GM18507 (cell line): ENCODE measurements around the gene LAMA1.

ENCODE experiments used
- DNase-seq: peaks from one replicate; pipeline ENCODE4 v3.0.0; 2011; ENCODE audit warnings: low read depth; ENCODE audit not compliant: insufficient read length; ENCODE audit errors: extremely low spot score
- FAIRE-seq: peaks from 2 replicates; lab custom pipeline; 2011; peaks lifted over from hg19 to GRCh38; lab: Jason Lieb, UNC

LAMA1 gene

DNA sequence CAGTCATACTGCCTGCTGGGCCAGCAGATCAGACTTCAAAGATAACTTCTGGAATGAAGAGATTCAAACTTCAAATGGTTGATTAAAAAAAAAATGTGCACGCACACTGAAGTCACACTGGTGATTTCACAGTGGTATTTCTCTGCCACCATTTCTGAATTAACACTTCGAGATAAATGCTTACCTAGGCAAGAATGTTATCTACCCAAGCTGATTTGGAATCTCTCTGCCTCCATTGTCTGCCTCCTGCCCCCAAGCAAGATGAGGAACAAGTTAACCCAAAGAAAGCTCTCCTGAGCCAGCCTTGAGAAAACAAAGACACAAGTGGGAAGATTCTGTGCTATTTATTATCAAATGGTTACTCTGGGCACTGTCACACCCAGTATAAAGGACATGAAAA, 6.5 kb downstream of the LAMA1 start:
- DNase-seq (no peak), FAIRE-seq (no peak)

DNA sequence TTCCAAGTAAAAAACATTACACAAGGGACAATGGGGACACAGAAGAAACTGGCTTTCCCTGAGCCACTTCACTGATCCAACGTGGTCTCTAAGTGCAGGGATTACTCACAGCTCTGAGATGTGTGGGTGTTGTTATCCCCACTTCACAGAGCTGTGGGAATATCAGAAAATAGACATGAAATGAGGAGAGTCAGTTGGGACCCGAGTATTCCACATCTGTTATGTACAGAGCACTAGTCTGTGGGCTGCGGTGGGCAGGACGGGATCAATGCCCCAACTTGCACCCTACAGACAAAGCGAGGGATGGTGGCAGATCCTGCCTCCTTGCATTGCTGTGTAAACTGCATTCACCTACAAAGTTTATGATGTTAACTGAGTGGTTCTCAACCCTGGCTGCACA, 11.7 kb downstream of the LAMA1 start:
- DNase-seq: no peak
- no peak for FAIRE-seq

DNA sequence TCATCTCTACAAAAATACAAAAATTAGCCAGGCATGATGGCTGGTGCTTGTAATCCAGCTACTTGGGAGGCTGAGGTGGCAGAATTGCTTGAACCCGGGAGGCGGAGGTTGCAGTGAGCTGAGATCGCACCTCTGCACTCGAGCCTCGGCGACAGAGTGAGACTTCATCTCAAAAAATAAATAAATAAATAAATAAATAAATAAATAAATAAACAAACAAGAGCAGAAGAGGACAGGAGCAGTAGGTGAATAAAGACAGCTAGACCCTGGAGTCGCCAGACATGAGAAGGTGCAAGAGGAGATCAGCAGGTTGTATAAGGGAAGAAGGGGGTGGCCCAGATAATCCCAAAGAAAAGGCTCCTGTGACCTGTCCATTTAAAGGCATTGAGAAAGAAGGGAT, 12.3 kb downstream of the LAMA1 start:
- FAIRE-seq: no peak

DNA sequence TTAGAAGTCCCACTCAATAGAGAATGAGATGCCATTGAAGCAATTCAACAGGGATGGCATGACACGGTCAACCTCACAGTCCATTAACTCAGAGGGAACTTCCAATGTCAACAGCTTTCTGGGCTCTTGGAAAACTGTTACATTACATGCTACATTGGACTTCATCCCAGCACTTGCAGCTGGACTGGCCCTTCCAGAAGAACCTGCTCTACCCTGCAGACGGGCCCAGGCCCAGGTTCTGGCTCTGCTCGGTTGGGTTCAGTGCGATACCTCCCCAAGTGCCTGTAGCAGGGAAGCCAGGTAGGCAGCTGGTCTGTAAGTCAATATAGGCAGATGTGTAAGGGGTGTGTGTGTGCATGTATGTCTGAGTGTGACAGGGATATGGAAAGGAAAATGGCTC, 12.9 kb downstream of the LAMA1 start:
- FAIRE-seq: no peak
- DNase-seq: no peak

More for the DNA sequence above, 12.3 kb downstream of the LAMA1 start:
- no peak for DNase-seq

DNA sequence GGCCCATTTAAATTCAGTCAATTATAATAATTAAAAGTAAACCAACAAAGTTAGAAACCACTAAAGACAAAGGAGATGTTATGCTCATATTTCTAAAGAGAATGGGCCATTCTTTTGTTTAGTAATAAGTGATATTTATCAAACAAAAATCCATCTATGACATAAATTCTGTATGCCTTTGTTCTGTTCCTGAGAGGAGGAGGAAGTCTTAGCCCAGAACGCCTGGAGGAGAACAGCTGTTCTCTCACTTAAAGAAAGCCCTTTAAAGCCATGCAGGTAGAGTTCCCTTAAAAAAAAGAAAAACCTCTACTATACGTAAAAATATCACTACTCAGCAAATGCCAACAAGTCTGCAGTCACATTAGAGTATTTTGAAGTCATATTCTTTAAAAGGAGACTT, 15.5 kb downstream of the LAMA1 start:
- DNase-seq (no peak), FAIRE-seq (no peak)

DNA sequence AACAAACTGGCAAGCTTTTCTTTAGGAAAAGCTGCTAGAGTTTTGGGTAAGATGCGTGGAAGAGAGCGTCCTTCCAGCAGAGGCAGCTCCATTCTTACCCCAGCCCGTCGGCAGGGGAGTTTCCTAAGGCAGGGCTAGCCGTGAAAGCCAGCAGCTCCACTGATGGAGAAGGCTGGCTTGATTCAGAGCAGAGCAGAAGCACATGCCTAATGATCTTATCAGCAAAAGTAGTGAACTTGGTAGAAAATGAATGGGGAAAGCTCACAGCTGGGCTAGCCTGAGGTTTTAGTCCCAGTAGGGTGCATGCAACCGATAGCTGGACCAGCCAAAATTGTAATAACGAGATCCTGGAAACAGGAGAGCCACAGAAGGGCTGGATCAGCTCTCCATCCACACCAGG, 20.8 kb downstream of the LAMA1 start:
- no peak for FAIRE-seq
- no peak for DNase-seq

DNA sequence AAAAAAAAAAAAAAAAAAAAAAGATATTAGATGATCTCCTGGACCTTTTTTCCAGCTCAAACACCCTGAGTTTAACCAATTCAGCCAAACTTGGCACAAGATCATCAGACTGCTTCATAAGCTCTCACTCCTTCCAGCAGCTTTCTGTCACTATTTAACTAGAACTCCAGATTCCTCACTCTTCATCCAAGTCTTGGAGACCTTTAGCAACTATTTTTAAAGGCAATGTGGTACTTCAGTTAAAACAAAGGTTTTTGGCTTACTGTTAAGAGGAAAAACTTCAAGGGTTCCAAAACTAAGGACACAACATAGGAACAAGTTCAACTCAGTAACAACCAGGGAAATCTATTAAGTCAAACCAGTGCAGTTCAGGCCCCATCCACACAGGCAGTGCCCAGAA, 23.2 kb downstream of the LAMA1 start:
- FAIRE-seq (no peak), DNase-seq (no peak)

DNA sequence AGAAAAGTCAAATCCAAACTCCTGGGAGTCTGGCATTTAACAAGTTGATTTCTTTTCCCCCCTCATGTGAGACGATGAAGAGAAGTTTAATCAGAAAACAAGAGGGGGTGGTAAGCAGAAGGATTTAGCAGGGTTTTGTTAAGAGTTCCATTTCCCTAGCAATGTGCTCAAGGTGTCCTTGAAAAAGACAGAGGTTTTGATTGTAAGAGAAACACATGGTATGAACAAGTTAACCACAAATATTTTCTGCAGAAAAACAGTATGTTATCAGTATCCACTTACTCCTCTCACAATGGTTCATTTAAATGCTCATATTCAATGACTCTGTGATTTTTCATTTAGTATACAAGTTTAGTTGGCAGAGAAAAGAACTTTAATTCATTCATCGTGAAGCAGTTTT, 26.8 kb downstream of the LAMA1 start:
- DNase-seq (no peak), FAIRE-seq (no peak)

DNA sequence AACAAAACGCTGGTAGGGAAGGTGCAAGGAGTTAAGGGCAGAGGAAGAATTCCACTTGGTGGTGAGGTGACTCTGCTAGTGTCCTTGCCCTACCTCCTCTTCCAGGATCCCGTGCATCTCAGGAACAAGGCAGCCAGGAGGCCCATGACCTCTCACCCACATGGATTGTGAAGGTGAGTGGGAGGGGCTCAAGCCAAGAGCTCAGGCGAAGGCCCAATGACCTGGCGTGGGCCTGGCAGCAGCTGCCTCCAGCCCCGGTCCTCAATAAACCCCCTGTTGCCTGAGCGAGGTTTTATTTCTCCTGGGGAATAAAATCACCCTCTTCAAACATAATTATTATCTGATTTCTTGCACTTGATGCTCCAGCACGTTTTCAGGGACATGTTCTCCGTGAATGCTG, 28.2 kb downstream of the LAMA1 start:
- no peak for FAIRE-seq
- DNase-seq: no peak

DNA sequence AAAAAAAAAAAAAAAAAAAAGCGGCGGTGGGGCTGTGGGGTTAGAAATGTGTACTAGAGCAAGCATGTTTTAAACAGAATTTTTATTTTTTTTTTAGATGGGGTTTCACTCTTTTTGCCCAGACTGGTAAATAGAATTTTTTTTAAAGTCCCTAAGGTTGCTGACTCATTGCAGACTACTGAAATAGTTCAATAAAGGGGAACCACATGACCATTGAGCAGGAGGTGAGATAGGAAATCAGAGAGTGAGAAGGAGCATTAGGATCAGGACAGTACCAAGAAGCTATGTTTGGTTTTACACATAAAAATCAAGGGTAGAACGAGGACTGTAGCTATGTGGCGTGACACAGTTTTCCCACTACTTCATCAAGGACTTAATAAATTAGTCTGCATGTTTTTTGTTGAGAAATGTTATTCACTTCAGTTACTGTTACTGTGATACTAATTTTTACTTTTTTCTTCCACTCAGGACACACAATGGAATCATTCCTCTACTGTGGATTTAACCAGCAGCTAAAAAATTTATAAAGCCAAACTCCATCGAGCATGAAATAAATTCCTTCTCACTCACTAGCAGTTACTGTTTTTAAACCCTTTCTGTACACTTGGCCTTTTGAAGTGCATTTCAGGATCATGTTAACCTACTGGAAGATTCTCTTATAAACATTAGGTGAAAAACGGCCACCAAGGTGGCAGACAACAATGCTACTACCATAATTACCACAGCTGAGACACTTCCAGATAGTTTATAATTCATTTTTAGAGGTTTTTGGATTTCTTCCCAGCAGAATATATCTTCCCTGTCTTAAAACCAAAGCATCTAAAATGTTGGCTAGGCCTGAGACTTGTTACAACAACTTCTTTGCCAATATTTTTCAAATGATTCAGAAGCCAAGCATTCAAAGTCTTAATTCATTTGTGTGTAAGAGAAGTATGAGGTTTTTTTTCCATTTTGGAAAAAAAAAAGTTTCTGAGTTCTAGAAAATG, 33.2 kb downstream of the LAMA1 start:
- DNase-seq (no peak), FAIRE-seq (no peak)

DNA sequence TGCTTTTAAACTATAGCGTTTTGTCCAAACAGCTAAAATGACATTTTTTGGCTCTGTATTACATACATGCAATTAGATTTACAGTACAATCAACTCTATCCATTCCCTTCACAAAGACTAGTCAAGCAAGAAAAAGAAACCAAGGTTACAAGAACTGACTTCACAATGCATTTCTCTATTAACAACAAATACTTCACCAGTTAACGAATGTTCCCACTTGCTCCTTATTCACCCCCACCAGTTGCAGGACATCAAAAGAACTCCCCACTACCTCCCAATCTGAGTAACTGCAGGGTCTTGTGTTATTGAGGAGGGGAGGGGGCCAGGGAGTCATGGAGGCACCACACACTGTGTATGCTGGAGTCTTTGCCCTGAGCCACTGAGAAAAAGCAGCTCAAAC, 34.9 kb downstream of the LAMA1 start:
- DNase-seq: no peak
- no peak for FAIRE-seq

DNA sequence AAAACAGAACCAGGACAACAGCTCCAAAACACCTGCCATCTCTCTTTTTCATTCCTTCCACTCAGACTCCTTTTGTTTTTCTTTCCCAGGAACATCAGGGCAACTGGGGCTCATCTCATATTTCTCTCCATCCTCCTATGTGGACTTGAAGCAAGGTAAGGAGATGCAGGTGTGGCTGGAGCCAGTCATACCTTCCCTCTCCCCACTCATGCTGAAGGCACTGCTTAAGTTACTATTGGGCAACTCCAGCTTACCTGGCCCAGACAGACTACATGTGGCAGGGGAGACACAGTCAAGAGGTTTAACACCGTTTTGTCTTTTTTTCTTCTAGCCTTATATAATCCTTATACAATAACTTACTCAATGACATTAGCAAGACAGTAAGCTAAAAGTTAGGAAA, 38.4 kb downstream of the LAMA1 start:
- no peak for DNase-seq
- FAIRE-seq: no peak

DNA sequence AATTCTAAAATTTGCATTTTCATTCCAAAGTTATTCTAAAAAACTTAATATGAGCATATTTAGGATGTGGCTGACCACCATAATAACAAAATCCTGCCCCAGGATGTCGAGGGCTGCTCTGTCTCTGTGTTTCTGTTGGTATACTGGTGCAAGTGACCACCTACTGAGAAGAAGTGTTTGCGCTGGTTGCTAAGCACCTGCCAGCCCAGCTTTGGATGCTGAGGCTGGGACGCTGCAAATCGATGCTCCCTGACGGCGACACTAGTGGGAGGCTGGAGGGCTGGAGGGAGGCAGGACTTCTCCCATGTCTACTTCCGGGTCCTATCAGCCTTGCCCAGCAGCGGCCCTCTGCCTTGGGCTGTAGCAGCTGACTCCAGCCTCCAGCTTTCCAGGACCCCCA, 45.0 kb downstream of the LAMA1 start:
- FAIRE-seq (no peak), DNase-seq (no peak)

DNA sequence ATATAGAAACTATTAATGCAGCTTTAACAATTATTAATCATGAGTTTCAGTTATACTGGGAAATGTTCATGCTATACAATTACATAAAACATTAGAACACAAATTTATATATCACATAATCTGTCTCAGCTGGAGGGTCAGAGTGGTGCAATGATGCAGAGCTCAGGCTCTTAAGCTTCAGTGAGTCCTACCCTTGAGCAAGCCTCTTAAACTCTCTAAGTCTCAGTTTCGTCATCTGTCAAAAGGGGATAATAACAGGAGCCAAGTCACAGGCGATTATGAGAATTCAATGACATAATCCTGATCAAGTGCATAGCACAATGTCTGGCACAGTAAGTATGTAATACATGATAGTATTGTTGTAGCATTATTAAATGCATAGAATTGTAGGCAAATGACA, 46.0 kb downstream of the LAMA1 start:
- FAIRE-seq (no peak), DNase-seq (no peak)

DNA sequence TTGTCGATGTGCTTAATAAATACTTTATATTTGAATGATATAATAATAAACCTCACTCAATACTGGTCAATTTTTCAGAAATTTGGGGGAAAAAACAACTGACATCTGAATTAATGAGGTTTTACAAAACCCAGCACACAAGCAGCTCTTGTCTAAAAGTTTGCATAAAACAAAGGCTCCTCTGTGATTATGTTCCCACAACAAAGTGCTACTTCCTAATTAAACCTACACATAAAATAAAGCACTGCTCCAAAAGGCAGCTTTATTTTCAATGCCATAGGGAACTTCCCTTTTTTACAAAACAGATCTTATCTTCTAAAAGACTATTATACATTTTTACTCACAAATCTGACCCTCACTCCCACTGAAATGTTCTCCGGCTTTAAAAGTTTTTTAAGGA, 47.1 kb downstream of the LAMA1 start:
- FAIRE-seq: no peak
- no peak for DNase-seq

DNA sequence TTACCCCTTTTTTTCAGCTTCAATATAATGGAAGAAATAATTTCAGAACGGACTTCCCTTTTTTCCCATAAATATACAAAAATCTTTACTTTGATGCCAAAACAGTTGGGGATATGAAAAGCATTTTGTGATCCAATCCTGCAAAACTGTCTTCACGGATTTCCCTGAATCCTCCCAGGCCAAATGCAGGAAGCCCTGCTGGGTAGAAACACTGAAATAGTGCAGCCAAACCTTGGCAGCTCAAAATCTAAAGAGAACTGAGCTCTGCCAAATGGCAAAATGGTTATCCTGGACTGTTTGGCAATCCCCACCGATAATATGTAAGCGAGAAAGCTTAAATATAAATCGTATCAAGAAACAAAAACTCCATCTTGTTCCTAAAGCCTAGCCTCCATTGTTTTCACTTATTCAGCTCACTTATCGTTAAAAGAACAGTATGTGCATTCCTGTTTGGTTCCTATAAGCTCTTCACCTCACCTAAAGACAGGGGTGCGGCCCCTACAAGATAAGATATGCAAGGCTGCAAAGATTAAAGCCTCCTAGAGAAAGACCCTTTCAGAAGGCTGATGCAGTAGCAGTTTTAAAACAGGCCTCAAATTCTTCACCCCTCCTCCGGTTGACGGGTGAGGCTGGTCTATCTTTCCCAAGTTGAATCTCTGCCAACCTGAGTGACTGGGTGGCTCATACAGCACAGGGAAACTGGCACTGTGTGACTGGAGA, 48.6 kb downstream of the LAMA1 start:
- no peak for DNase-seq
- no peak for FAIRE-seq

DNA sequence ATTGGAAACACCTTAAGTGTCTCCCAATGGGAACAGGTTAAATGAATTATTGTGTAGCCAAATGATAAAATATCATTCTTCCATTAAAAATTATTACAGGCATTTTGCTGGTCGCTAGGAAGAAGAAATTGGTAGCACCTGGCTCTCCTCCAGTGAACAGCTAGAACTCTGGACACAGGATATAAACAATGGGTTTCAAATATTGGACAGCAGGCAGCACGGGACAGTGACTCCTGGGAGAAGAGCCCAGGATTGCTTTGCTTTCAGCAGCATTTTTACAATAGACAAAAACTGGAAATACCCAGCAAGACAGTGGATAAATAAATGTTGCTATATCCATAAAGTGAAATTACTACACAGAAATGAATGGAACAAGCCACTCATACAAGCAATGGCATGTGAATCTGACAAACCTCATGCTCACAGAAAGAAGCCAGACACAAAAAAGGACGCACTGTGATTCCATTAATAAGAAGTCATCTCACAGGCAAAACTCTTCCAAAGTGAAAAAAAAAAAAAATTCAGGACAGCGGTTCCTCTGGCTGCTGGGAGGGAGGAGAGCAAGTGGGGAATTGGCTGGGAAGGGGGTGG, 50.5 kb downstream of the LAMA1 start:
- no peak for FAIRE-seq
- DNase-seq: no peak

DNA sequence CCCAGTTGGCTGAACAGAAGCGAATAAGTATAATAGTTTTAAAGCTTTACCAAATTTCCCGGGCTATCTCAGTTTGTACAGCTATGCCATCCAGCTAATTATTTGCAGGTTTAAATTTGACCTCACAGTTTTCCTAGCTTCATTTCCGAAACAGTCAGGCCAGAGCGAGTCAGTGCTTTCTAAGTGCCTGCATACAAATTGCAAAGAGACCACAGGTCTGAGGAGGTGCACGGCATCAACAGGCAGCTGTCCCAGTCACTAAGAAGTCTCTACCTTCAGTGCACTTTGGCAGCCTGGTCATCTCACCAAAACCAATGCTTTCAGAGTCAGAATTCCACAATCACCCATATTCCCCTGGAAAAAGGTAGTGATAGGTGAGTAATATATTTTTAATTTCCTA, 51.9 kb downstream of the LAMA1 start:
- no peak for DNase-seq
- no peak for FAIRE-seq

DNA sequence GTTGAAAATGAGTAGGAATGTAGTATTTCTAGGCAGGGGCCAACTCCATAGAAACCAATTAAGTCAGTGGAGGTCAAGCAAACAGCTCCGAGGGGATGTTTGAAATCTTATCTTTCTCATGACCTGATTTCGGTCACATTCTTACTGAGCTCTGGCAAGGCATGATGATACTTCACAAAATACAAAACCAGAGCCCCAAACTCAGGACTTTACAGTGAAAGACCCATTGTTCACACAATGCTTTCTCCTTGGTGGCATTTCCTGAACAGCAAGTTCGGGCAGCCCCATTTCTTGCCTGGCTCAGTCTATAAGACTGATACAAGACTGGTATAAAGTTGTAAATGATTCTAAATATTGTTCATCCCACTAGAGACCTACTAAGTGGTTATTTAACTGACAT, 53.3 kb downstream of the LAMA1 start:
- no peak for FAIRE-seq

DNA sequence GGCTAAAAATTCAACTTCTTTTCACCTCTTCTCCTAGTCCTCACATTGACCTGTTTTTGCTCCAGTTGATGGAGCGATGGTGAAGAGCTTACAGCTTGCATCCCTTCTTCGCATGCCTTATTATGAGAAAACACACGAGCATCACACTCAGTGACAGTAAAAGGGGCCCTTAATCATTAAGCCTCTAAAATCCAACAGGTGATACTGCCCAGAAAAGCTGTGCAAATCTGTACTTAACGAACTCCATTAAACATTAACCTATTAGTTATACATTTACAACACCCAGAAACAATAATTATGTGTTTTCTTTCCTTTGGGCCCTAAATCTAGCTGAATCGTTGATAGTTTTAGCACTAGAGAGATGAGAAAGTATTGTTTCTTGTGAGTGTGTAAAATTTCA, 54.8 kb downstream of the LAMA1 start:
- no peak for DNase-seq
- FAIRE-seq: no peak

More for the DNA sequence above, 53.3 kb downstream of the LAMA1 start:
- DNase-seq: no peak

DNA sequence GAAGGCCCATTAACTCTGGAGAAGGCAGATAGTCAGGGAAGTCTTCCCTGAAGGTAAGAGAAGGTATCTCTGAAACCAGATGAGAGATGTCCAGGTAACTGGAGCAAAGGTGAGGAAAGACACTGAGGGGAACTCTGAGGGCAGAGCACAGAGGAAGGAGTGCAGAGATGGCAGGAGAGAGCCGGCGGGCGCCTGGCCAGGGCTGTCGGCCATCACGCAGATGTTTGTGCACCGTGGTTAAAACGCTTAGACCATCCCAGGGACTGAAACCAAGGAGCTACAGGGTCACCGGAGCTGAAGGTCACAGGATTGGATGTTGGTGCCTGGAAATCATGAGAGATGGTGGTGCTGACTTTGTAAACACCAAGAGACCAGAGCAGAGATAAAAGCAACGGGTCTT, 55.4 kb downstream of the LAMA1 start:
- FAIRE-seq (no peak), DNase-seq (no peak)
